ENCODE measurements around the gene ADAT1. TPM values are rescaled to one million over a fixed set of nuclear protein-coding genes. Genes with fewer than 3 reads are reported as not detected.

The ADAT1 gene
- total RNA-seq, 1 donor from 2014 or later: 55.2 TPM

- DNase-seq: no peak
Observed at GRCh38 chr16:75576384-75576811, 46.7 kb downstream of the ADAT1 start.

GRCh38 chr16:75575958-75576357 is 47.1 kb downstream of the ADAT1 start:
- no peak for DNase-seq

- no peak for DNase-seq
Observed at GRCh38 chr16:75573955-75574354, 49.1 kb downstream of the ADAT1 start.

GRCh38 chr16:75572864-75573542 is 50.1 kb downstream of the ADAT1 start:
- no peak for DNase-seq

GRCh38 chr16:75570396-75571065 is 52.5 kb downstream of the ADAT1 start:
- DNase-seq: no peak

- DNase-seq: no peak
Observed at GRCh38 chr16:75567911-75568310, 55.2 kb downstream of the ADAT1 start.

GRCh38 chr16:75566758-75567255 is 56.3 kb downstream of the ADAT1 start:
- no peak for DNase-seq

- peak; percentile 73 for DNase-seq
Observed at GRCh38 chr16:75566040-75566757, 56.9 kb downstream of the ADAT1 start, which contains the start of gene GABARAPL2. Gene GABARAPL2 (plus strand): TSS chr16:75566379. CDS start chr16:75566487, 108 bp downstream.

GRCh38 chr16:75565640-75566039 is 57.4 kb downstream of the ADAT1 start:
- DNase-seq: no peak

GRCh38 chr16:75559564-75560372 is 63.3 kb downstream of the ADAT1 start:
- DNase-seq: no peak

GRCh38 chr16:75558846-75559401 is 64.2 kb downstream of the ADAT1 start:
- no peak for DNase-seq

GRCh38 chr16:75556431-75556950 is 66.6 kb downstream of the ADAT1 start:
- no peak for DNase-seq

GRCh38 chr16:75555707-75556430 is 67.2 kb downstream of the ADAT1 start, which contains the start of gene TMEM231:
Gene TMEM231 (minus strand): TSS chr16:75556252. CDS start chr16:75556209, 43 bp downstream.
- DNase-seq: peak; percentile 97

GRCh38 chr16:75555213-75555706 is 67.8 kb downstream of the ADAT1 start:
- DNase-seq: peak; percentile 88

- no peak for DNase-seq
Observed at GRCh38 chr16:75552951-75553350, 70.1 kb downstream of the ADAT1 start.

- DNase-seq: peak; percentile 28
Observed at GRCh38 chr16:75550211-75550662, 72.8 kb downstream of the ADAT1 start.

Data from occipital lobe (tissue), 2 donors.